Astrocyte of the spinal cord (primary cell): ENCODE measurements around the gene SLC12A8.

Experiments used
- DNase-seq: peaks from one replicate; pipeline ENCODE4 v3.0.0; 2011; ENCODE audit warnings: low read depth, low spot score
- H3K4me3 ChIP-seq: 2 replicates; pipeline ENCODE4 v1.5.1; 2011; ENCODE audit warnings: low read depth, mild to moderate bottlenecking, low read length, moderate library complexity
- in situ Hi-C: cut with HindIII; loops from 2 replicates; pipeline ENCODE4 v1.10.0; 2017; ENCODE audit warnings: low sequenced_read_pairs
- TF ChIP-seq, protein P1 (sequence below): IDR thresholded peaks from 2 replicates; pipeline ENCODE4 v1.5.1; 2012; ENCODE audit warnings: low read depth, mild to moderate bottlenecking, low read length, inconsistent platforms

SLC12A8 gene

DNA sequence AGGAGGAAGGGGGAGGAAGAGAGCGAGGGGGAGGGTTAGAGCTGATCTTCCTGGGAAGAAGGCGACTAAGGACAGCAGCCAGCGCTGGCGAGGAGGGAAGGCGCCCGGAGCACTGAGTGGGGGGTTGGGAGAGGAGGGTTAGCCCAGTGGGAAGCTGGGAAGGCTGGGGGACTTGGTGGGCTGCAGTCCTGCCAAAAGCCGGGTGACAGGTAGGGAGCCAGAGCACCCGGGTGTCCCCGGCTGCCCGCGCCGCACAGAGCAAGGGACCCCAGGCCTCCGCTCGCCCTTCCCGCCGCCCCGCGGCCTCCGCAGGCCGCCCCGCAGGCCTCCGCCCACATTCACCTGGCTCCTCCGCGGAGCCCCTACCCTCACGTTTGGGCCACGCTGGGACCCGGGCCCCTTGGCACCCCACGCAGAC is 448 bp downstream of the SLC12A8 start:
- in situ Hi-C loops = no loop called here
- TF ChIP-seq, protein P1, sequence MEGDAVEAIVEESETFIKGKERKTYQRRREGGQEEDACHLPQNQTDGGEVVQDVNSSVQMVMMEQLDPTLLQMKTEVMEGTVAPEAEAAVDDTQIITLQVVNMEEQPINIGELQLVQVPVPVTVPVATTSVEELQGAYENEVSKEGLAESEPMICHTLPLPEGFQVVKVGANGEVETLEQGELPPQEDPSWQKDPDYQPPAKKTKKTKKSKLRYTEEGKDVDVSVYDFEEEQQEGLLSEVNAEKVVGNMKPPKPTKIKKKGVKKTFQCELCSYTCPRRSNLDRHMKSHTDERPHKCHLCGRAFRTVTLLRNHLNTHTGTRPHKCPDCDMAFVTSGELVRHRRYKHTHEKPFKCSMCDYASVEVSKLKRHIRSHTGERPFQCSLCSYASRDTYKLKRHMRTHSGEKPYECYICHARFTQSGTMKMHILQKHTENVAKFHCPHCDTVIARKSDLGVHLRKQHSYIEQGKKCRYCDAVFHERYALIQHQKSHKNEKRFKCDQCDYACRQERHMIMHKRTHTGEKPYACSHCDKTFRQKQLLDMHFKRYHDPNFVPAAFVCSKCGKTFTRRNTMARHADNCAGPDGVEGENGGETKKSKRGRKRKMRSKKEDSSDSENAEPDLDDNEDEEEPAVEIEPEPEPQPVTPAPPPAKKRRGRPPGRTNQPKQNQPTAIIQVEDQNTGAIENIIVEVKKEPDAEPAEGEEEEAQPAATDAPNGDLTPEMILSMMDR = no peak
- H3K4me3 ChIP-seq = peak overlapping the region; percentile 43
- DNase-seq = no peak

DNA sequence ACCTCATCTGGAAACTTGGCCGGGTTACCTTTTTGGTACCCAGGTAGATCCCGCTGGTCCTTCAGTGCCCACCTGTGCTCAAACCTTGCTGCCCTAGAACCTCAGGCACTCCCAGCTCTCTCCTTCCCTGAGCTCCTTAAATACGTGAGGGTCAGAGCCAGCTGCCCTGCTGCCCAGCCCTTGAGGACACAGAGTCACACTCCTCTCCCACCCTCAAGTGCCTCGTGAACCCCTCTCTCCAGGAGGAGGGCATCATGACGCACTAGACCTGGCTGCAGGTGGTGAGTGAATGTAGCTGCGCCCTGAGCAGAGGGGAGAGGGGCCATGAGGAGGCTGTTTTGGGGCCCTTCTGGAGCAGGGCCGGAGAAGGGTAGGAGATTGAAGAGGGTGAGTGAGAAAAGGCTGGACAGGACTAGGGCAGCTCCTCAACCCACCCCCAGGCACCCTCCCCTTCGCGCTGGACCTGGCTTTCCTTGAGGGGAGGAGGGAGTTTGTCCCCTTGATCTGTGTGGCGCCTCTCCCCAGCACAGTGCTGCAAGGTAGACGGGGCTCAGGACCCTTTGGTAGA is 941 bp downstream of the SLC12A8 start:
- in situ Hi-C loops = no loop called here
- TF ChIP-seq, protein P1 = no peak
- DNase-seq = no peak
- H3K4me3 ChIP-seq = peak overlapping the region; percentile 43

DNA sequence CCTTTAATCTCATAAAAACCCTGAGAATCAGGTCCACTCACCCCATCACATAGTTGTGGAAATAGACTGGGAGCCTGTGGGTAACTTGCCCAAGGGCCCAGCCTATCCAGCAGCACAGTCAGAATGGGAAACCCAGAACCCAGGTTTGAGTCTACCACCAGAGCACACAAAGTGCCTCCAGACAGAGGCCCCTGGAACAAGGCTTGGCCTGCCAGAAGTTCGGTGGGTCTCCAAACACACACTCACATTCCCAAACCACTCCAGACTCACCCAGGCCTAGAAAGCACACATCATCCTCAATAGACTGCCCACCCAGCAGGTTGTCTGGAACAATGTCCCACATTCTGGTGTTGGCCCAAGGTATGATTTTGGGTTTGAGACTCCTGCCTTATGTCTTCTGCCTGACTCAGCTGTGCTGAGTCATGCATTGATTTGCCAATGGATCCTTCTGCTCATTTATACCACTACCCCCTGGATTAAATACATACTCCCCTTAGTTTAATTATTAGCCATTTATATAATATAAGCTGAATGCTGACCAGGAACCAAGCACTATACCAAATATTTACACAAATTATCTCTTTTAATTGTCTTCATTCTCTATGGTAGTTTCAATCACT is 4.5 kb downstream of the SLC12A8 start:
- H3K4me3 ChIP-seq = no peak overlapping the region
- in situ Hi-C loops = no loop called here
- no peak for DNase-seq
- TF ChIP-seq, protein P1 = no peak

DNA sequence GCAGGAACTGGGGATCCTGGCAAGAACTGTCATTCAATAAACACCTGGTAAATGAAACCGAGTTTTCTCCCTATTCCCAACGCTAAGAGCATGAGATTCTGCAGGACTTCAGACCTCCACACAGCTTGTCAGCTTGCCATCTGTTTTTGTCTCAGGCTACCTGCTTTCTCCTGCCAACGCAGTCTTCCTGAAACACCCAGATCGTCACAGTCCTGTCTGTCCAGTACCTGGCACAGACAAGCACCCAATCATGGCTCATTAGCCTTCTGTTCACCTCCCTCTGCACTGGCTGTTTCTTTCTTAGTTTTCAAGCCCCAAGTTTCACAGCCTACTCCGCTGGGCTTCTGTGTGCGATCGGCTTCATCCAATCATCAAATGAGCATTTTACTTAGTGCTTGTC is 5.0 kb downstream of the SLC12A8 start:
- H3K4me3 ChIP-seq = no peak overlapping the region
- in situ Hi-C loops = no loop called here
- TF ChIP-seq, protein P1 = no peak
- DNase-seq = no peak

GRCh38 chr3:125206934-125207333 is 5.6 kb downstream of the SLC12A8 start:
- DNase-seq = no peak
- in situ Hi-C loops = no loop called here
- TF ChIP-seq, protein P1 = no peak
- no peak overlapping the region for H3K4me3 ChIP-seq

DNA sequence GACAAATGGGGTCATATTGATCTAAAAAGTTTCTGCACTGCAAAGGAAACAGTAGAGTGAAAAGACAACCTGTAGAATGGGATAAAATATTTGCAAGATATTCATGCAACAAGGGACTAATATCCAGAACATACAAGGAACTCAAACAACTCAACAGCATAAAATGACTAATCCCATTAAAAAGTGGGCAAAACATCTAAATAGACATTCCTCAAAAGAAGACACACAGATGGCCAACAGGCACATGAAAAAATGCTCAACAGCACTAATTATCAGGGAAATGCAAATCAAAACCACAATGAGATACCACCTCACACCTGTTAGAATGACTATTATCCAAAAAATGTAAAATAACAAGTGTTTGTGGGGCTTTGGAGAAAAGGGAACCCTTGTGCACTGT is 8.8 kb downstream of the SLC12A8 start:
- TF ChIP-seq, protein P1 = no peak
- no peak overlapping the region for H3K4me3 ChIP-seq
- in situ Hi-C loops = no loop called here
- no peak for DNase-seq
